ENCODE results near the gene KLHL8. TPM values are rescaled to one million over a fixed set of nuclear protein-coding genes. Genes with fewer than 3 reads are reported as not detected.
"Not testable (repeated sequence)": the region's sequence is repeated elsewhere in the genome, so short reads cannot be mapped to it uniquely, and the experiment has no call there.

KLHL8 gene
- total and polyA plus RNA-seq, 2 donors (not counting 1 experiment from before 2014, with no cell fraction given), result 2.3 to 14.3 TPM

GRCh38 chr4:87150498-87151261 lies 69.7 kb downstream of the KLHL8 start:
- Histone ChIP-seq H3K4me3 (ENCODE audit: control extremely low read depth in 1 of 5, extremely low read depth in 1 of 5, insufficient read depth in 1 of 5, low read depth in 2 of 5, low read length in 4 of 5) (no peak overlapping the region), H3K9ac (ENCODE audit: low read length) (no peak overlapping the region), H3K27ac (ENCODE audit: low read length in 2 of 2) (no peak overlapping the region), H3K4me1 (ENCODE audit: control insufficient read depth in 2 of 2, insufficient read depth in 2 of 2, low read length in 2 of 2) (no peaks in the 10 kb centered on the region), H2AFZ (ENCODE audit: insufficient read depth, low read depth, low read length, poor library complexity, severe bottlenecking) (no peak overlapping the region), H3K9me3 (ENCODE audit: control extremely low read depth in 1 of 3, control insufficient read depth in 2 of 3, insufficient read depth in 1 of 3, low read length in 2 of 3) (no peaks in the 10 kb centered on the region), H3K36me3 (replicated peaks in 1 of 2; ENCODE audit: control extremely low read depth in 1 of 2, control insufficient read depth in 1 of 2, extremely low read depth in 1 of 2, insufficient read depth in 2 of 2, low read length in 1 of 2) (no peaks in the 10 kb centered on the region), H3K79me2 (ENCODE audit: control insufficient read depth, insufficient read depth, low read length) (no peaks in the 10 kb centered on the region), H3K27me3 (replicated peaks in 1 of 4; ENCODE audit: control extremely low read depth in 1 of 4, control insufficient read depth in 3 of 4, insufficient read depth in 4 of 4, low read length in 3 of 4) (no peaks in the 10 kb centered on the region), H3K4me2 (replicated peaks; ENCODE audit: low read depth, low read length, poor library complexity, severe bottlenecking) (no peak overlapping the region), H4K20me1 (ENCODE audit: control insufficient read depth, insufficient read depth, low read length, poor library complexity, severe bottlenecking) (no peaks in the 10 kb centered on the region)
- intact Hi-C loops (cut with micrococcal nuclease), result loop anchor here (1.0 to 2.0 kb wide), 4 partner anchors 85 to 1062 kb away; no protein-coding TSS in a partner anchor
- H3K4me1 Mint-ChIP-seq, result no peaks in the 10 kb centered on the region
- no peak overlapping the region for H3K27ac Mint-ChIP-seq
- no peaks in the 10 kb centered on the region for H3K27me3 Mint-ChIP-seq
- POLR2A ChIA-PET, result interaction anchor here (1.6 kb wide), 1 partner anchor 70 kb away, joined by 5 read pairs; the partner anchor contains the start of gene KLHL8
- WGBS (ENCODE audit: insufficient coverage), result no CpG with 5 or more reads among the region's 2 CpGs
- TF ChIP-seq EZH2 (IDR thresholded peaks at IDR 0.05; ENCODE audit: borderline replicate concordance, insufficient read depth, low read depth, low read length, poor library complexity, severe bottlenecking) (no peak), CTCF (IDR thresholded peaks at IDR 0.05) (peak; percentile 96)
- peak; percentile 86 for ATAC-seq (ENCODE audit: low read depth)
- peak; percentile 76 for DNase-seq
- CTCF ChIA-PET, result interaction anchor here (0.5 to 7.9 kb wide), 40 partner anchors 9 to 321 kb away, joined by 3 to 161 read pairs (median 4); partner anchors contain the start of genes AFF1, KLHL8 and NUDT9
- no peaks in the 10 kb centered on the region for H3K9me3 Mint-ChIP-seq (ENCODE audit: insufficient read depth)
- no peak overlapping the region for H3K4me3 Mint-ChIP-seq

GRCh38 chr4:87147116-87147515 lies 73.3 kb downstream of the KLHL8 start:
- WGBS (ENCODE audit: insufficient coverage), result no CpG with 5 or more reads among the region's 3 CpGs
- Histone ChIP-seq H3K27me3 (replicated peaks in 1 of 4; ENCODE audit: control extremely low read depth in 1 of 4, control insufficient read depth in 3 of 4, insufficient read depth in 4 of 4, low read length in 3 of 4) (no peaks in the 10 kb centered on the region), H4K20me1 (ENCODE audit: control insufficient read depth, insufficient read depth, low read length, poor library complexity, severe bottlenecking) (no peaks in the 10 kb centered on the region), H3K27ac (ENCODE audit: low read length in 2 of 2) (no peak overlapping the region), H3K9ac (ENCODE audit: low read length) (no peak overlapping the region), H3K9me3 (ENCODE audit: control extremely low read depth in 1 of 3, control insufficient read depth in 2 of 3, insufficient read depth in 1 of 3, low read length in 2 of 3) (no peaks in the 10 kb centered on the region), H2AFZ (ENCODE audit: insufficient read depth, low read depth, low read length, poor library complexity, severe bottlenecking) (no peak overlapping the region), H3K4me3 (ENCODE audit: control extremely low read depth in 1 of 5, extremely low read depth in 1 of 5, insufficient read depth in 1 of 5, low read depth in 2 of 5, low read length in 4 of 5) (no peak overlapping the region), H3K79me2 (ENCODE audit: control insufficient read depth, insufficient read depth, low read length) (no peaks in the 10 kb centered on the region), H3K4me2 (replicated peaks; ENCODE audit: low read depth, low read length, poor library complexity, severe bottlenecking) (no peak overlapping the region), H3K36me3 (replicated peaks in 1 of 2; ENCODE audit: control extremely low read depth in 1 of 2, control insufficient read depth in 1 of 2, extremely low read depth in 1 of 2, insufficient read depth in 2 of 2, low read length in 1 of 2) (peaks cover 0 to 9% of the 10 kb centered on the region in 2 experiments), H3K4me1 (ENCODE audit: control insufficient read depth in 2 of 2, insufficient read depth in 2 of 2, low read length in 2 of 2) (no peaks in the 10 kb centered on the region)
- CTCF ChIA-PET, result interaction anchor here (7.9 kb wide), 1 partner anchor 91 kb away, joined by 161 read pairs; no protein-coding TSS in a partner anchor
- DNase-seq (no peak), ATAC-seq (ENCODE audit: low read depth) (no peak)
- Mint-ChIP-seq H3K4me3 (no peak overlapping the region), H3K4me1 (no peaks in the 10 kb centered on the region), H3K27ac (no peak overlapping the region), H3K9me3 (ENCODE audit: insufficient read depth) (no peaks in the 10 kb centered on the region), H3K27me3 (no peaks in the 10 kb centered on the region)
- intact Hi-C loops (cut with micrococcal nuclease), result no loop called here
- TF ChIP-seq EZH2 (IDR thresholded peaks at IDR 0.05; ENCODE audit: borderline replicate concordance, insufficient read depth, low read depth, low read length, poor library complexity, severe bottlenecking), result no peak
- TF ChIP-seq CTCF (IDR thresholded peaks at IDR 0.05), result no peak
- POLR2A ChIA-PET, result no interaction called here

- POLR2A ChIA-PET, result not testable (repeated sequence)
Observed at GRCh38 chr4:87145934-87146333, 74.5 kb downstream of the KLHL8 start.

More at GRCh38 chr4:87145934-87146333, 74.5 kb downstream of the KLHL8 start:
- H3K27me3 ChIP-seq (replicated peaks in 1 of 4; ENCODE audit: control extremely low read depth in 1 of 4, control insufficient read depth in 3 of 4, insufficient read depth in 4 of 4, low read length in 3 of 4); H2AFZ ChIP-seq (ENCODE audit: insufficient read depth, low read depth, low read length, poor library complexity, severe bottlenecking); H3K27ac Mint-ChIP-seq; ATAC-seq (ENCODE audit: low read depth); intact Hi-C loops (cut with micrococcal nuclease); H3K4me1 Mint-ChIP-seq; H3K4me3 Mint-ChIP-seq; H3K9me3 ChIP-seq (ENCODE audit: control extremely low read depth in 1 of 3, control insufficient read depth in 2 of 3, insufficient read depth in 1 of 3, low read length in 2 of 3); H4K20me1 ChIP-seq (ENCODE audit: control insufficient read depth, insufficient read depth, low read length, poor library complexity, severe bottlenecking); H3K27ac ChIP-seq (ENCODE audit: low read length in 2 of 2); H3K79me2 ChIP-seq (ENCODE audit: control insufficient read depth, insufficient read depth, low read length); H3K9me3 Mint-ChIP-seq (ENCODE audit: insufficient read depth); H3K27me3 Mint-ChIP-seq; DNase-seq; H3K9ac ChIP-seq (ENCODE audit: low read length); H3K4me1 ChIP-seq (ENCODE audit: control insufficient read depth in 2 of 2, insufficient read depth in 2 of 2, low read length in 2 of 2); H3K4me2 ChIP-seq (replicated peaks; ENCODE audit: low read depth, low read length, poor library complexity, severe bottlenecking); H3K4me3 ChIP-seq (ENCODE audit: control extremely low read depth in 1 of 5, extremely low read depth in 1 of 5, insufficient read depth in 1 of 5, low read depth in 2 of 5, low read length in 4 of 5): not testable (repeated sequence)
- WGBS (ENCODE audit: insufficient coverage), result 100% methylated on average over 4 of the region's 6 CpGs
- H3K36me3 ChIP-seq (replicated peaks in 1 of 2; ENCODE audit: control extremely low read depth in 1 of 2, control insufficient read depth in 1 of 2, extremely low read depth in 1 of 2, insufficient read depth in 2 of 2, low read length in 1 of 2), result peaks cover 2 to 15% of the 10 kb centered on the region in 2 experiments
- CTCF ChIA-PET, result interaction anchor here (7.9 kb wide), 1 partner anchor 92 kb away, joined by 161 read pairs; no protein-coding TSS in a partner anchor

All from B cell (primary cell).